PFSK-1 (cell line): Measurements from ENCODE around the gene FGF14.

Experiments
- FOXP2 ChIP-seq: optimal IDR thresholded peaks from 2 replicates; pipeline ENCODE3; 2011; ENCODE audit warnings: borderline replicate concordance, control low read depth, inconsistent platforms; ENCODE audit not compliant: insufficient read depth; ENCODE audit errors: extremely low read length, extremely low read depth
- POLR2AphosphoS5 ChIP-seq: IDR thresholded peaks from 2 replicates; pipeline ENCODE4 v1.6.1; 2012; ENCODE audit warnings: low read depth, mild to moderate bottlenecking, control low read depth, low read length, moderate library complexity
- SIN3A ChIP-seq: IDR thresholded peaks from 2 replicates; pipeline ENCODE4 v1.6.1; 2012; ENCODE audit warnings: mild to moderate bottlenecking, low read length, moderate library complexity, borderline replicate concordance; ENCODE audit not compliant: insufficient read depth
- TAF1 ChIP-seq: IDR thresholded peaks from 2 replicates; pipeline ENCODE4 v1.6.1; 2012; ENCODE audit warnings: low read length, control low read depth, borderline replicate concordance; ENCODE audit not compliant: insufficient read depth
- TF ChIP-seq, protein P1 (sequence below), 2 experiments: IDR thresholded peaks; 2 replicates each; pipeline versions ENCODE4 v1.6.1 to v1.8.0; 2011 to 2012; ENCODE audit warnings: low read depth in 2 of 2, low read length in 2 of 2, control low read depth in 1 of 2, inconsistent platforms in 1 of 2, mild to moderate bottlenecking in 1 of 2, moderate library complexity in 1 of 2; ENCODE audit not compliant: insufficient read depth in 1 of 2

FGF14 gene

DNA sequence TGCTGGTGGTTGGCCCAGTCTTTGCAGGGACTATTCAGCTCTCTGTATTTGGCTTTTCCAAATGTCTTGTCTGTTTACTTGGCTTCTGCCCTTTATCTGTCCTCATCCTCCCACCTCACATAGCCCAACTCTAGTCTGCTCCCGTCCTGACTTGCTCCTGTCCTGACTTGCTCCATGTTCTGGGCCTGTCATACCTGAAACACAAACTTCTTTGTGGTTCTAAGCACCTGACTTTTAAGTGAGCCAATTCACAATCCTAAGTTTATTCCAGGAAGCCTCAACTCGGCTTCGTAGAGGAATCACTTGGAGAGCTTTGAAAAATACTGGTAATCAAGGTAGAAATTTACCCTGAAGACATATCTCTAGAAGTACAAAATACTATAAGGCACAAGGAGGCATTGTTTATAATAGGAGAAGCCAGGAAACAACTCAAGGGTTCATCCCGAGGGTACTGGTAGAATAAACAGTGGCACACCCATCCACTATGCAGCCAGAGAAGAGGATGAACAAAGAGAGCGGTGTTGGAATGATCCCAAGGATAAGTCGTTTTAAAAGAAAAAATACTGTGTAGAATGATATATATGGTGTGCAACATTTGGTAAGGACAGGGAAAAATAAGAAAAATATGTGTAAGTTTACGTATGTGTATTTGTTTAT lies 284.5 kb downstream of the FGF14 start:
- no peak for TF ChIP-seq TAF1
- TF ChIP-seq, protein P1, sequence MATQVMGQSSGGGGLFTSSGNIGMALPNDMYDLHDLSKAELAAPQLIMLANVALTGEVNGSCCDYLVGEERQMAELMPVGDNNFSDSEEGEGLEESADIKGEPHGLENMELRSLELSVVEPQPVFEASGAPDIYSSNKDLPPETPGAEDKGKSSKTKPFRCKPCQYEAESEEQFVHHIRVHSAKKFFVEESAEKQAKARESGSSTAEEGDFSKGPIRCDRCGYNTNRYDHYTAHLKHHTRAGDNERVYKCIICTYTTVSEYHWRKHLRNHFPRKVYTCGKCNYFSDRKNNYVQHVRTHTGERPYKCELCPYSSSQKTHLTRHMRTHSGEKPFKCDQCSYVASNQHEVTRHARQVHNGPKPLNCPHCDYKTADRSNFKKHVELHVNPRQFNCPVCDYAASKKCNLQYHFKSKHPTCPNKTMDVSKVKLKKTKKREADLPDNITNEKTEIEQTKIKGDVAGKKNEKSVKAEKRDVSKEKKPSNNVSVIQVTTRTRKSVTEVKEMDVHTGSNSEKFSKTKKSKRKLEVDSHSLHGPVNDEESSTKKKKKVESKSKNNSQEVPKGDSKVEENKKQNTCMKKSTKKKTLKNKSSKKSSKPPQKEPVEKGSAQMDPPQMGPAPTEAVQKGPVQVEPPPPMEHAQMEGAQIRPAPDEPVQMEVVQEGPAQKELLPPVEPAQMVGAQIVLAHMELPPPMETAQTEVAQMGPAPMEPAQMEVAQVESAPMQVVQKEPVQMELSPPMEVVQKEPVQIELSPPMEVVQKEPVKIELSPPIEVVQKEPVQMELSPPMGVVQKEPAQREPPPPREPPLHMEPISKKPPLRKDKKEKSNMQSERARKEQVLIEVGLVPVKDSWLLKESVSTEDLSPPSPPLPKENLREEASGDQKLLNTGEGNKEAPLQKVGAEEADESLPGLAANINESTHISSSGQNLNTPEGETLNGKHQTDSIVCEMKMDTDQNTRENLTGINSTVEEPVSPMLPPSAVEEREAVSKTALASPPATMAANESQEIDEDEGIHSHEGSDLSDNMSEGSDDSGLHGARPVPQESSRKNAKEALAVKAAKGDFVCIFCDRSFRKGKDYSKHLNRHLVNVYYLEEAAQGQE (IDR thresholded peaks at IDR 0.05; ENCODE audit: insufficient read depth in 1 of 2, low read depth in 2 of 2, low read length in 2 of 2): no peak

DNA sequence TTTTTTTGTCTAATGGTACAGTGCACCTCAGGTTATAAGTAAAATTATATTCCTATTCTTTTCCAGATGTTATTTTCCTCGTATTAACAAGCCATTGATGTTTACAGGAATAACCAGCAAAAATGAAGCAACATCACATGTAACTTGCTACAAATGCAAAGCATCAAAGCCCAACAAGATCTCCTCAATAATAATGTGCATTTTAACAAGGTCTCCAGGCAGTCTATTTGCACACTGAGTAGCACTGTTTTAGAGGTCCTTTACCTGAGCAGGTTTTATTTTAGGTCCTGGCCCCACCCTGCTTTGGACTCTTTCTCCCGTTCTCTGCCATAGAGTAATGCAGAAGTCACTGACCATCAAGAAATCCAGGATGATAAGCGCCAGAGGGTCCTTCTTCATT lies 298.4 kb downstream of the FGF14 start:
- TF ChIP-seq SIN3A (no peak), POLR2AphosphoS5 (no peak), FOXP2 (no peak), TAF1 (no peak)
- TF ChIP-seq, protein P1 (IDR thresholded peaks at IDR 0.05; ENCODE audit: insufficient read depth in 1 of 2, low read depth in 2 of 2, low read length in 2 of 2): no peak

DNA sequence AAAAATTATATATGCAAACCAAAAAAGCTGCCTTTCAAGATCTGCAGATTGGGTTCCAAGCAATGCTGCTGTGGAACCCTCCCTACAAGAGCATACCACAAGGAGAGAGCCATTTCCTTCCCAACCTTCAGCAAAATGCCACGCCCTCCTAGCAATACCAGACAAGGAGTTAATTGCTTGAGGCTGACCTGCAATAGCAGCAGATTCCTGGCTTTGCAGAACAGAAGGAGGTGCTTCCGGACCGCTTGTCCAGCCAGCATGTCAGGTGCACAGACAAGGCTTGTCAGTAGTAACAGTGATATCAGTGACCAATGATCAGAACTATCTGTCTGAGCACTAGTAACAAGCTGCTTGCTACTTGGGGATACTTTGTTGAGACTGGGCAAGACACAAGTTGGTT lies 301.6 kb downstream of the FGF14 start:
- TF ChIP-seq SIN3A (no peak), FOXP2 (no peak), TAF1 (no peak), POLR2AphosphoS5 (no peak)
- TF ChIP-seq, protein P1 (IDR thresholded peaks at IDR 0.05; ENCODE audit: insufficient read depth in 1 of 2, low read depth in 2 of 2, low read length in 2 of 2): no peak

DNA sequence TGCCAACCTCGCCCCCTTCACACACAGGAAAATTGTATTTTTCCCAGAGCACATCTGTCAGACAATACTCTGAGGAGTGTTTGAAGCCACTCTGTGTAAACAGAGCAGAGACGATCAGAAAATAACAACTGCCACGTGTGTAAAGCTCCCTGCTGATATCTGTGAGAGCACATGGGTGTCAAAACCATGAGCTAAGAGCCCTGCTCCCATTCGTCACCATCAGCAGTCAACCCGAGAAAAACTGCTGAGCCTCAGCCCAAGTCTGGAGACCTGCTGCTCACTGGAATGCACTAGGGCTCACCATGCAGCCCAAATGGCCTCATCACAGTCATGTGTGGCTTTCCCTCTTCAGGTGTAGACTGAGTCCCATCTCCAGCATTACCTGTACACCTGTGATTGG lies 304.1 kb downstream of the FGF14 start:
- TF ChIP-seq, protein P1 (IDR thresholded peaks at IDR 0.05; ENCODE audit: insufficient read depth in 1 of 2, low read depth in 2 of 2, low read length in 2 of 2): no peak
- no peak for TF ChIP-seq POLR2AphosphoS5
- TF ChIP-seq FOXP2: no peak
- TF ChIP-seq TAF1: no peak
- TF ChIP-seq SIN3A: no peak

DNA sequence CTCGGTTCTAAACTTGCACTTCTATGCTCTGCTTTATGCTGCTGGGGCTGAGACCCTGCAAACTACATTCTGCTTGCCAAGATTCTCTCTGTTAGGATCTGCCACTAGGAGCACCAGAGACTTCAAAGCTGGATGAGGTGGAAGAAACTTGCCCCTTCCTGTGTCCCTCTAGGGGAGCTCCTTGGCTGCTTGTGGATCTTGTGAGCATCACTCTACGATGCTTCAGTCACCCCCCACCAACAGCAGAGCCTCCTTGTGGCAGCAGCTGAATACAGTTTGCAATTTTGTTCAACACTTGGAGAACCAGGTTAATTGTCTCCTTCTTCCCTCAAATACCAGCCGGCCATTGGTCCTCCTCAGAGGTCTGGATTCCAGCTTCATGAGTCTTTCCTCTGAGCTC lies 310.6 kb downstream of the FGF14 start:
- TF ChIP-seq POLR2AphosphoS5: no peak
- TF ChIP-seq SIN3A: no peak
- no peak for TF ChIP-seq FOXP2
- TF ChIP-seq TAF1: no peak
- TF ChIP-seq, protein P1 (IDR thresholded peaks at IDR 0.05; ENCODE audit: insufficient read depth in 1 of 2, low read depth in 2 of 2, low read length in 2 of 2): no peak
